Psoas muscle (tissue), 8 donors: ENCODE results near the gene ULK4. TPM values are rescaled to one million over a fixed set of nuclear protein-coding genes. Genes with fewer than 3 reads are reported as not detected.

Experiments
- ATAC-seq, 4 donors: fragments of 200-7000 bp; cut with Tn5 transposase; one replicate each; pipeline ENCODE4 v1.9.1; 2020; ENCODE audit warnings: moderate library complexity in 3 of 4, mild to moderate bottlenecking in 2 of 4
- DNase-seq, 2 donors: peaks; one replicate each; pipeline ENCODE4 v3.0.0-alpha.2; 2020
- H3K27ac ChIP-seq: fragments of 200-600 bp; one replicate; pipeline ENCODE4 v1.8.0; 2022
- H3K27me3 ChIP-seq, 3 donors: fragments of 200-600 bp in 1 of 3; one replicate each; pipeline versions ENCODE4 v1.6.1 to v1.8.0; 2013 to 2022; ENCODE audit warnings: low read length in 2 of 3, mild to moderate bottlenecking in 2 of 3, moderate library complexity in 1 of 3; ENCODE audit not compliant: insufficient read depth in 3 of 3
- H3K36me3 ChIP-seq, 2 donors: fragments of 200-600 bp in 1 of 2; one replicate each; pipeline versions ENCODE4 v1.6.1 to v1.8.0; 2013 to 2022; ENCODE audit warnings: low read depth in 1 of 2, mild to moderate bottlenecking in 1 of 2, moderate library complexity in 1 of 2; ENCODE audit not compliant: insufficient read depth in 1 of 2
- H3K4me1 ChIP-seq: fragments of 200-600 bp; one replicate; pipeline ENCODE4 v1.8.0; 2022
- H3K4me3 ChIP-seq: fragments of 200-600 bp; one replicate; pipeline ENCODE4 v1.8.0; 2022; ENCODE audit warnings: mild to moderate bottlenecking
- H3K9me3 ChIP-seq: fragments of 200-600 bp; one replicate; pipeline ENCODE4 v1.8.0; 2022
- WGBS, 3 donors: extraction: QIAGEN DNeasy Blood & Tissue Kit; methylation state at CpG; one replicate each; pipeline versions ENCODE4 v1.1.6 to v1.1.7; 2013; 5-methylcytosine and 5-hydroxymethylcytosine counted together
- intact Hi-C, 2 donors: fragments of 100-400 bp; cut with DNase I; formaldehyde crosslinking; loops; one replicate each; pipeline versions ENCODE4 v1.11.0 to v1.14.2; 2022
- polyA plus RNA-seq, 3 donors: library from polyadenylated mRNA; stranded (reverse); fragments of 200-250 nt; gene quantifications; one replicate each; pipeline ENCODE4 v1.2.3, GENCODE V29; 2013
- total RNA-seq, 4 donors: library from RNA; stranded (reverse); fragmentation: NEBNext Ultra II Directional in 2 of 4; extraction: Animal tissue kit (Norgen Biotek cat#: 25700) in 2 of 4; gene quantifications; one replicate each; pipeline versions ENCODE4 v1.2.1 to v1.2.4, GENCODE V29; 2021 to 2023
- TF ChIP-seq, protein P1 (sequence below): fragments of 200-600 bp; IDR thresholded peaks from one replicate; pipeline ENCODE4 v1.8.0; 2022; ENCODE audit warnings: antibody characterized with exemption
- donor health status: healthy with polysubstance abuse.
- donor health status: DM: no; HTN: no; CAD: no; lungs with moderate emphysema.
- donor health status: Bipolar disorder and iron deficiency.
- donor health status: healthy.
- donor health status: DM: yes; HTN: yes; CAD: no.
- donor health status: DM: no; HTN: no; CAD: no.
- donor health status: DM: no; HTN: no; CAD: no.
- donor health status: DM: yes; HTN: yes; CAD: no.

ULK4 gene
- total and polyA plus RNA-seq, 7 donors = 0.61 to 3.2 (median 1.0) TPM

DNA sequence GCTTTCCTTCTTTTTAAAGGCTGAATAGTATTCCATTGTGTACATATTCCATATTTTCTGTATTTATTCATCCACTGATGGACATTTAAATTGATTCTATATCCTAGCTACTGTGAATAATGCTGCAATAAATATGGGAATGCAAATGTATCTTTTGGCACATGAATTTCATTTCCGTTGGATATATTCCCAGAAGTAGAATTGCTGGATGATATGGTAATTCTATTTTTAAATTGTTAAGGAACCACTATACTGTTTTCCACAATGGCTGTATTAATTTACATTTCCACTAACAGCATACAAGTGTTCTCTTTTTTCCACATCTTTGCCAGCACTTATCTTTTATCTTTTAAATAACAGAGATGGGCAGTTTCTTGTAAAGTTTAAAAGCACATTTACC, 459.9 kb downstream of the ULK4 start:
- WGBS, 3 donors = 11 to 25% (median 20%) methylated on average over 1 of the region's 1 CpG
- ATAC-seq (no peak), DNase-seq (no peak)
- H3K4me3 ChIP-seq = no peak overlapping the region
- no peaks in the 10 kb centered on the region for H3K36me3 ChIP-seq
- H3K4me1 ChIP-seq = no peaks in the 10 kb centered on the region
- H3K9me3 ChIP-seq = no peaks in the 10 kb centered on the region
- no peak overlapping the region for H3K27ac ChIP-seq
- no peaks in the 10 kb centered on the region for H3K27me3 ChIP-seq
- TF ChIP-seq, protein P1, sequence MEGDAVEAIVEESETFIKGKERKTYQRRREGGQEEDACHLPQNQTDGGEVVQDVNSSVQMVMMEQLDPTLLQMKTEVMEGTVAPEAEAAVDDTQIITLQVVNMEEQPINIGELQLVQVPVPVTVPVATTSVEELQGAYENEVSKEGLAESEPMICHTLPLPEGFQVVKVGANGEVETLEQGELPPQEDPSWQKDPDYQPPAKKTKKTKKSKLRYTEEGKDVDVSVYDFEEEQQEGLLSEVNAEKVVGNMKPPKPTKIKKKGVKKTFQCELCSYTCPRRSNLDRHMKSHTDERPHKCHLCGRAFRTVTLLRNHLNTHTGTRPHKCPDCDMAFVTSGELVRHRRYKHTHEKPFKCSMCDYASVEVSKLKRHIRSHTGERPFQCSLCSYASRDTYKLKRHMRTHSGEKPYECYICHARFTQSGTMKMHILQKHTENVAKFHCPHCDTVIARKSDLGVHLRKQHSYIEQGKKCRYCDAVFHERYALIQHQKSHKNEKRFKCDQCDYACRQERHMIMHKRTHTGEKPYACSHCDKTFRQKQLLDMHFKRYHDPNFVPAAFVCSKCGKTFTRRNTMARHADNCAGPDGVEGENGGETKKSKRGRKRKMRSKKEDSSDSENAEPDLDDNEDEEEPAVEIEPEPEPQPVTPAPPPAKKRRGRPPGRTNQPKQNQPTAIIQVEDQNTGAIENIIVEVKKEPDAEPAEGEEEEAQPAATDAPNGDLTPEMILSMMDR = no peak
- intact Hi-C loops = no loop called here

DNA sequence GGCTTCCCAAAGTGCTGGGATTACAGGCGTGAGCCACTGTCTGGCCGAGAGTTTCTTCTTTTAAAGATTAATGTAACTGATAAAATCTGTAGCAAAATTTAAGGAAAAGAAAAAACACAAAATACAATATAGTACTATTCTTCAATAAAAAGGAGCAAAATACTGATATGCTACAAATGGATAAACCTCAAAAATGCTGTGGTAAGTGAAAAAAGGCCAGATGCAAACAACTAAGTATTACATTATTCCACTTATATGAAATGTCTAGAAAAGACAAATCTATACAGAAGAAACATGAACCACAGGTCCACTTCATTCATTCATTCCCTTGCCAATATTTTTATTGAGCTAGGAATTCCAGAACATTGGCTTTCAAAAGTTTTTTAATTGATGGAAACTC, 463.1 kb downstream of the ULK4 start:
- H3K36me3 ChIP-seq = no peaks in the 10 kb centered on the region
- no peaks in the 10 kb centered on the region for H3K9me3 ChIP-seq
- no peak for DNase-seq
- no peaks in the 10 kb centered on the region for H3K27me3 ChIP-seq
- TF ChIP-seq, protein P1 = no peak
- no peak overlapping the region for H3K27ac ChIP-seq
- ATAC-seq = no peak
- no peak overlapping the region for H3K4me3 ChIP-seq
- WGBS, 3 donors = 91 to 94% (median 94%) methylated on average over 2 of the region's 2 CpGs
- no peaks in the 10 kb centered on the region for H3K4me1 ChIP-seq
- intact Hi-C loops = no loop called here

DNA sequence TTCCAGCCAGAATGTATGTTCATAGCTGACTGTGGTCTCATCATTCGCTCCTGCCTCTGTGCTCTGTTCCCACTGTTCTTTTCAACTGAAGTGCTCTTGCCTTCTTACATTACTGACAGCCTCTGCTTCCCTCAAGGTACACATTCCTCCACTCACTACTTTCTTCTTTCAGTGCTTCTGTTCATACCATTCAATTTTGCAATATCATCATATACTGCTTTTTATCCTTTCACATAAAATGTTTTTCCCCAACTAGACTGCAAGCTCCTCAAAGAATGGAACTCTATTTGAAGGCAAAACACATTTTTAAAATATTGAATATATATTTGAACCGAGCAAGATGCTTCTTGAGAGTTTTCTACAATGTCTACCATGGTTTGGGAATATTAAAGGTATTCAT, 471.5 kb downstream of the ULK4 start:
- peaks cover 0 to 1% (median 0%) of the 10 kb centered on the region in 3 donors for H3K27me3 ChIP-seq
- H3K4me1 ChIP-seq = no peaks in the 10 kb centered on the region
- WGBS, 3 donors = 92 to 96% (median 93%) methylated on average over 2 of the region's 2 CpGs
- no peaks in the 10 kb centered on the region for H3K36me3 ChIP-seq
- ATAC-seq = no peak
- intact Hi-C loops = no loop called here
- DNase-seq = no peak
- no peak overlapping the region for H3K4me3 ChIP-seq
- TF ChIP-seq, protein P1 = no peak
- no peaks in the 10 kb centered on the region for H3K9me3 ChIP-seq
- H3K27ac ChIP-seq = no peak overlapping the region

DNA sequence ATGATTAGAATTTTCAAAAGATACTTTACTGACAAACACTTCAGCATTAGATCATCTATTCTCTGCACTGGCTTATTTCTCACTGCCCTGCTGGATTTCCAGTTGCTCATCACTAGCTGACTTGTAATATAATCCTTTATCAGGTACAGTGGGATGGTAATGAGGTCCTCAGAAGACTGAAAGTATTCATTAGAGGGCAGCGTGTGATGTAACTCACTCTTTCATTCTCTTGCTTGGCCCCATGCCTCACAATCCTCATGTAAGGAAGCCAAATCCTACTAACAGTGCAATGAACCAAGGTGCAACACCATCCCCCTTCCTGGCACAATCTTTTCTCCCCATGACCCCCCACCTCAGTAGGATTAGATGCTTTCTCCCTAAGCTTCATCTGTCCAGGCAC, 472.7 kb downstream of the ULK4 start:
- H3K27ac ChIP-seq = no peak overlapping the region
- TF ChIP-seq, protein P1 = no peak
- WGBS, 3 donors = 19 to 44% (median 33%) methylated on average over 1 of the region's 1 CpG
- H3K4me1 ChIP-seq = no peaks in the 10 kb centered on the region
- peaks cover 0 to 1% (median 0%) of the 10 kb centered on the region in 3 donors for H3K27me3 ChIP-seq
- H3K9me3 ChIP-seq = no peaks in the 10 kb centered on the region
- no peak overlapping the region for H3K4me3 ChIP-seq
- no peaks in the 10 kb centered on the region for H3K36me3 ChIP-seq
- DNase-seq (no peak), ATAC-seq (no peak)
- intact Hi-C loops = no loop called here

DNA sequence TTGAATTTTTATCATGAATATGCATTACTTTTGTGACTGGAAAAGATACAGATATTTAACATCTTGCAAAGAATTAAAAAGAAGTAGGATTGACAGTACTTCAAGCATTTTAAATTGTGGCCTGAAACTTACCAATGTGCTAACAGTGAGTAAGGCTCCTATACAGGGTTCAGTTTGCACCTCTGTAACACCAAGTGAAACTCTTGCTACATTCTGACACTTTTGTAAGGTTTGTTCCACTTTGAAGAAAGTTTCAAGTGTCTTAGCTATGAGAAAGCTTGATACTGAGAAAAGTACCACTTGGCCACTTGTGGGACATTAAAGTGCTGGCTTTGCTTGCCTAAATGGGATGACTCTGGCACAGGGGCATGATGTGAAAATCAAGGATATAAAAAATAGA, 473.4 kb downstream of the ULK4 start:
- H3K27ac ChIP-seq = no peak overlapping the region
- no peaks in the 10 kb centered on the region for H3K36me3 ChIP-seq
- H3K9me3 ChIP-seq = no peaks in the 10 kb centered on the region
- no peaks in the 10 kb centered on the region for H3K4me1 ChIP-seq
- DNase-seq (no peak), ATAC-seq (no peak)
- TF ChIP-seq, protein P1 = no peak
- H3K27me3 ChIP-seq = peaks cover 0 to 1% (median 0%) of the 10 kb centered on the region in 3 donors
- intact Hi-C loops = no loop called here
- no peak overlapping the region for H3K4me3 ChIP-seq
